HUDEP-2 (cell line): ENCODE results near the gene SRSF10.

Experiments used
- DNase-seq, 76 experiments: peaks; one replicate each; lab custom pipeline; 2025; ENCODE audit not compliant: unreplicated experiment in 76 of 76; lab: John Stamatoyannopoulos, UW

Gene SRSF10

GRCh38 chr1:23959461-23960290 is 20.5 kb downstream of the SRSF10 start, which contains the start of gene PNRC2:
TSS of gene PNRC2 (plus strand) at chr1:23959828. CDS start at chr1:23961458, 1,630 bp downstream.
- DNase-seq, result peak; percentile 29 to 96 (median 92)

- DNase-seq, result peak; percentile 61 to 95 (median 89)
Measured at GRCh38 chr1:23958810-23959460, 21.2 kb downstream of the SRSF10 start.

- DNase-seq, result peak in 40 of 76 experiments; percentile 5 to 51 (median 22)
Measured at GRCh38 chr1:23958040-23958809, 21.9 kb downstream of the SRSF10 start.

- DNase-seq, result no peak
Measured at GRCh38 chr1:23957096-23957495, 23.0 kb downstream of the SRSF10 start.

GRCh38 chr1:23953020-23953419 is 27.1 kb downstream of the SRSF10 start:
- no peak for DNase-seq

- DNase-seq, result no peak
Measured at GRCh38 chr1:23947366-23947765, 32.8 kb downstream of the SRSF10 start.

- DNase-seq, result no peak
Measured at GRCh38 chr1:23936481-23937176, 43.5 kb downstream of the SRSF10 start.

GRCh38 chr1:23931491-23931880 is 48.6 kb downstream of the SRSF10 start:
- DNase-seq, result no peak

GRCh38 chr1:23930861-23931490 is 49.2 kb downstream of the SRSF10 start:
- no peak for DNase-seq

- peak in 1 of 76 experiments; percentile 23 for DNase-seq
Measured at GRCh38 chr1:23930270-23930669, 49.9 kb downstream of the SRSF10 start.

- DNase-seq, result no peak
Measured at GRCh38 chr1:23928789-23929188, 51.3 kb downstream of the SRSF10 start.

- no peak for DNase-seq
Measured at GRCh38 chr1:23927097-23927496, 53.0 kb downstream of the SRSF10 start.

- DNase-seq, result no peak
Measured at GRCh38 chr1:23925279-23925678, 54.8 kb downstream of the SRSF10 start.

GRCh38 chr1:23924601-23925000 is 55.5 kb downstream of the SRSF10 start:
- DNase-seq, result no peak

- no peak for DNase-seq
Measured at GRCh38 chr1:23923592-23924499, 56.3 kb downstream of the SRSF10 start.

- DNase-seq, result no peak
Measured at GRCh38 chr1:23922321-23922943, 57.7 kb downstream of the SRSF10 start.

GRCh38 chr1:23916209-23917131 is 63.7 kb downstream of the SRSF10 start:
- peak in 64 of 76 experiments; percentile 7 to 74 (median 51) for DNase-seq

GRCh38 chr1:23915466-23915865 is 64.7 kb downstream of the SRSF10 start:
- DNase-seq, result no peak
